ENCODE data around the gene KRTAP12-3. TPM values are rescaled to one million over a fixed set of nuclear protein-coding genes. Genes with fewer than 3 reads are reported as not detected.
"Not testable (repeated sequence)": the region's sequence is repeated elsewhere in the genome, so short reads cannot be mapped to it uniquely, and the experiment has no call there.

Gene KRTAP12-3
- total and polyA plus RNA-seq, 10 donors = not detected

GRCh38 chr21:44682580-44683151, 24.9 kb downstream of the KRTAP12-3 start:
- intact Hi-C loops (cut with DNase I; ENCODE audit: low total_unique reads) = no loop called here
- TF ChIP-seq POLR2AphosphoS5 (IDR thresholded peaks at IDR 0.05) = no peak
- TF ChIP-seq, protein P1, sequence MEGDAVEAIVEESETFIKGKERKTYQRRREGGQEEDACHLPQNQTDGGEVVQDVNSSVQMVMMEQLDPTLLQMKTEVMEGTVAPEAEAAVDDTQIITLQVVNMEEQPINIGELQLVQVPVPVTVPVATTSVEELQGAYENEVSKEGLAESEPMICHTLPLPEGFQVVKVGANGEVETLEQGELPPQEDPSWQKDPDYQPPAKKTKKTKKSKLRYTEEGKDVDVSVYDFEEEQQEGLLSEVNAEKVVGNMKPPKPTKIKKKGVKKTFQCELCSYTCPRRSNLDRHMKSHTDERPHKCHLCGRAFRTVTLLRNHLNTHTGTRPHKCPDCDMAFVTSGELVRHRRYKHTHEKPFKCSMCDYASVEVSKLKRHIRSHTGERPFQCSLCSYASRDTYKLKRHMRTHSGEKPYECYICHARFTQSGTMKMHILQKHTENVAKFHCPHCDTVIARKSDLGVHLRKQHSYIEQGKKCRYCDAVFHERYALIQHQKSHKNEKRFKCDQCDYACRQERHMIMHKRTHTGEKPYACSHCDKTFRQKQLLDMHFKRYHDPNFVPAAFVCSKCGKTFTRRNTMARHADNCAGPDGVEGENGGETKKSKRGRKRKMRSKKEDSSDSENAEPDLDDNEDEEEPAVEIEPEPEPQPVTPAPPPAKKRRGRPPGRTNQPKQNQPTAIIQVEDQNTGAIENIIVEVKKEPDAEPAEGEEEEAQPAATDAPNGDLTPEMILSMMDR (IDR thresholded peaks at IDR 0.05 in 8 of 11, conservative IDR thresholded peaks at IDR 0.05 in 3 of 11) = no peak
- TF ChIP-seq POLR2A (IDR thresholded peaks at IDR 0.05) = no peak
- Histone ChIP-seq H3K4me1 (no peaks in the 10 kb centered on the region), H3K27ac (no peak overlapping the region), H3K27me3 (replicated peaks in 1 of 7) (peaks cover 0 to 16% (median 0%) of the 10 kb centered on the region in 7 donors), H3K9me3 (no peaks in the 10 kb centered on the region), H3K36me3 (no peaks in the 10 kb centered on the region), H3K4me3 (no peak overlapping the region)
- no peak for DNase-seq
- 78 to 86% (median 79%) methylated on average over 15 of the region's 15 CpGs for WGBS, 5 donors

DNA sequence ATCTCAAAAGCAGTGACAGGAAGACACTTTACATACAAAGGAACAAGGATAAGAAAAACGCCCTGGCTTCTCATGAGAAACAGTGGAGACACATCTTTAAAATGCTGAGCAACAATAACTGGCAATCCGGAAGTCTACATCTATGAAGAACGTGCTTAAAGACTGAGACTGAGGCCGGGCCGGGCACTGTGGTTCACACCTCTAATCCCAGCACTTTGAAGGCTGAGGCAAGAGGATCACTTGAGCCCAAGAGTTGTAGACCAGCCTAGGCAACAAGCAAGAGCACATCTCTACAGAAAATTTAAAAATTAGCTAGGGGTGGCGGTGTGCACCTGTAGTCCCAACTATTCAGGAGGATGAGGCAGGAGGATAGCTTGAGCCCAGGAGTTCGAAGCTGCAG, 26.3 kb downstream of the KRTAP12-3 start:
- 70 to 83% (median 79%) methylated on average over 7 of the region's 7 CpGs for WGBS, 5 donors
- Histone ChIP-seq H3K27me3 (replicated peaks in 1 of 7) (peaks cover 0 to 30% (median 0%) of the 10 kb centered on the region in 7 donors), H3K36me3 (no peaks in the 10 kb centered on the region), H3K9me3 (no peaks in the 10 kb centered on the region), H3K27ac (no peak overlapping the region), H3K4me1 (no peaks in the 10 kb centered on the region), H3K4me3 (no peak overlapping the region)
- DNase-seq = no peak
- TF ChIP-seq, protein P1 (IDR thresholded peaks at IDR 0.05 in 8 of 11, conservative IDR thresholded peaks at IDR 0.05 in 3 of 11) = no peak
- TF ChIP-seq POLR2AphosphoS5 (IDR thresholded peaks at IDR 0.05) (no peak), POLR2A (IDR thresholded peaks at IDR 0.05) (no peak)
- intact Hi-C loops (cut with DNase I; ENCODE audit: low total_unique reads) = no loop called here

DNA sequence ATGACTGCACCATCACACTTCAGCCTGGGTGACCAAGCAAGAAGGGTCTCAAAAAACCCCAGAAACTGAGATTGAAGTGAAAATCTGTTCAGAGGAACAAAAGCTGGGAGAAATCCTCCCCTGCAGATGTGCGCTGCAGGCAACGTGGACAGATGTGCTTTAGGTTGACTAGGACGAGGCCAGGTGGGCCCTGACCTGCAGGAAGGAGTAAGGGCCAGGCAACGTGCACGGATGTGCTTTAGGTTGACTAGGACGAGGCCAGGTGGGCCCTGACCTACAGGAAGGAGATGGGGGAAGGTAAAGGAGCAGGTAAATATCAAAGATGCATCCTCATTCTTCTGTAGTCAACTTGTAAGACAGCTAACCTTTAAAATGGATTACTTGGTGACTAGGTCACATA, 26.8 kb downstream of the KRTAP12-3 start:
- Histone ChIP-seq H3K27me3 (replicated peaks in 1 of 7) (peaks cover 0 to 30% (median 0%) of the 10 kb centered on the region in 7 donors), H3K4me3 (no peak overlapping the region), H3K4me1 (no peaks in the 10 kb centered on the region), H3K27ac (no peak overlapping the region), H3K9me3 (no peaks in the 10 kb centered on the region), H3K36me3 (no peaks in the 10 kb centered on the region)
- TF ChIP-seq, protein P1 (IDR thresholded peaks at IDR 0.05 in 8 of 11, conservative IDR thresholded peaks at IDR 0.05 in 3 of 11) = no peak
- no peak for TF ChIP-seq POLR2A (IDR thresholded peaks at IDR 0.05)
- TF ChIP-seq POLR2AphosphoS5 (IDR thresholded peaks at IDR 0.05) = no peak
- intact Hi-C loops (cut with DNase I; ENCODE audit: low total_unique reads) = no loop called here
- DNase-seq = no peak
- 59 to 79% (median 74%) methylated on average over 6 of the region's 6 CpGs for WGBS, 5 donors

GRCh38 chr21:44685050-44685449, 27.3 kb downstream of the KRTAP12-3 start:
- peaks cover 0 to 30% (median 0%) of the 10 kb centered on the region in 7 donors for H3K27me3 ChIP-seq (replicated peaks in 1 of 7)
- H3K4me1 ChIP-seq; intact Hi-C loops (cut with DNase I; ENCODE audit: low total_unique reads); DNase-seq; H3K27ac ChIP-seq; H3K36me3 ChIP-seq; H3K9me3 ChIP-seq; H3K4me3 ChIP-seq: not testable (repeated sequence)
- WGBS, 5 donors = 73 to 92% (median 82%) methylated on average over 5 to 6 of the region's 6 CpGs
